Measurements from ENCODE around the gene GREB1. TPM values are rescaled to one million over a fixed set of nuclear protein-coding genes. Genes with fewer than 3 reads are reported as not detected.

Gene GREB1
- total RNA-seq, 1 donor from 2014 or later = 0.23 TPM

- Mint-ChIP-seq H3K4me3 (ENCODE audit: low read depth) (no peak overlapping the region), H3K36me3 (ENCODE audit: low read depth) (no peaks in the 10 kb centered on the region), H3K9me3 (no peaks in the 10 kb centered on the region), H3K4me1 (ENCODE audit: low read depth) (no peaks in the 10 kb centered on the region), H3K27ac (no peak overlapping the region), H3K27me3 (ENCODE audit: low read depth) (peaks cover 20% of the 10 kb centered on the region)
- no peak for DNase-seq (ENCODE audit: low spot score)
- intact Hi-C loops (cut with micrococcal nuclease) = no loop called here
Observed at GRCh38 chr2:11534746-11535484, 1.1 kb downstream of the GREB1 start.

GRCh38 chr2:11535899-11536344 lies 2.1 kb downstream of the GREB1 start:
- Mint-ChIP-seq H3K4me1 (ENCODE audit: low read depth) (no peaks in the 10 kb centered on the region), H3K36me3 (ENCODE audit: low read depth) (no peaks in the 10 kb centered on the region), H3K27me3 (ENCODE audit: low read depth) (peaks cover 20% of the 10 kb centered on the region), H3K4me3 (ENCODE audit: low read depth) (no peak overlapping the region), H3K9me3 (no peaks in the 10 kb centered on the region), H3K27ac (no peak overlapping the region)
- intact Hi-C loops (cut with micrococcal nuclease) = no loop called here
- DNase-seq (ENCODE audit: low spot score) = no peak

DNA sequence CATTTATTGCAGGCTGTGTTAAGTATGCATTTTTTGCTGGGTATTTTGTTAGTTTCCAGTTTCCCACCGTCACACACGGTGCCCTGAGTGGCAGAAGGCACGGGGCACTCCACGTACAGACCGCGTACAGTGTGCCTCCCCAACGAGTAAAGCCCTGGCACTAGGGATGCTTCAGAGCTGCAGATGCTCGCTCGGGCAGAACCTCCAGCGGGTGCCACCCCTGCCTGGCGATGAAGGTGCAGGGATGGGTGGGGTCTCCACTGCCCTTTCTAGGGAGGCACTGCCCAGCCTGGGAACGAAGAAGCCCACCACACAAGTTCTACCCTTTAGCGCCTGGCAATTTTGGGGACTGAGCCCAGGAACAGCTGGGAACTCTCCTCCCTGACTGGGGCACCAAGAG lies 4.1 kb downstream of the GREB1 start:
- Mint-ChIP-seq H3K9me3 (no peaks in the 10 kb centered on the region), H3K4me1 (ENCODE audit: low read depth) (no peaks in the 10 kb centered on the region), H3K36me3 (ENCODE audit: low read depth) (no peaks in the 10 kb centered on the region), H3K27ac (no peak overlapping the region), H3K27me3 (ENCODE audit: low read depth) (peaks cover 12% of the 10 kb centered on the region), H3K4me3 (ENCODE audit: low read depth) (no peak overlapping the region)
- DNase-seq (ENCODE audit: low spot score) = no peak
- intact Hi-C loops (cut with micrococcal nuclease) = no loop called here

- H3K9me3 Mint-ChIP-seq = no peaks in the 10 kb centered on the region
- H3K4me3 Mint-ChIP-seq (ENCODE audit: low read depth) = no peak overlapping the region
- peaks cover 9% of the 10 kb centered on the region for H3K27me3 Mint-ChIP-seq (ENCODE audit: low read depth)
- intact Hi-C loops (cut with micrococcal nuclease) = no loop called here
- H3K4me1 Mint-ChIP-seq (ENCODE audit: low read depth) = no peaks in the 10 kb centered on the region
- no peak overlapping the region for H3K27ac Mint-ChIP-seq
- H3K36me3 Mint-ChIP-seq (ENCODE audit: low read depth) = no peaks in the 10 kb centered on the region
- no peak for DNase-seq (ENCODE audit: low spot score)
Observed at GRCh38 chr2:11539317-11540147, 5.7 kb downstream of the GREB1 start.

GRCh38 chr2:11540148-11540995 lies 6.5 kb downstream of the GREB1 start:
- no peaks in the 10 kb centered on the region for H3K4me1 Mint-ChIP-seq (ENCODE audit: low read depth)
- H3K9me3 Mint-ChIP-seq = no peaks in the 10 kb centered on the region
- no peak for DNase-seq (ENCODE audit: low spot score)
- no peaks in the 10 kb centered on the region for H3K36me3 Mint-ChIP-seq (ENCODE audit: low read depth)
- H3K4me3 Mint-ChIP-seq (ENCODE audit: low read depth) = no peak overlapping the region
- intact Hi-C loops (cut with micrococcal nuclease) = no loop called here
- H3K27me3 Mint-ChIP-seq (ENCODE audit: low read depth) = peaks cover 9% of the 10 kb centered on the region
- H3K27ac Mint-ChIP-seq = no peak overlapping the region

GRCh38 chr2:11540996-11541692 lies 7.3 kb downstream of the GREB1 start:
- H3K4me3 Mint-ChIP-seq (ENCODE audit: low read depth) = no peak overlapping the region
- H3K27me3 Mint-ChIP-seq (ENCODE audit: low read depth) = peaks cover 5% of the 10 kb centered on the region
- intact Hi-C loops (cut with micrococcal nuclease) = no loop called here
- H3K36me3 Mint-ChIP-seq (ENCODE audit: low read depth) = no peaks in the 10 kb centered on the region
- no peak for DNase-seq (ENCODE audit: low spot score)
- H3K4me1 Mint-ChIP-seq (ENCODE audit: low read depth) = no peaks in the 10 kb centered on the region
- H3K27ac Mint-ChIP-seq = no peak overlapping the region
- no peaks in the 10 kb centered on the region for H3K9me3 Mint-ChIP-seq

GRCh38 chr2:11541693-11542274 lies 7.9 kb downstream of the GREB1 start:
- Mint-ChIP-seq H3K27ac (no peak overlapping the region), H3K36me3 (ENCODE audit: low read depth) (no peaks in the 10 kb centered on the region), H3K27me3 (ENCODE audit: low read depth) (peaks cover 3% of the 10 kb centered on the region), H3K4me1 (ENCODE audit: low read depth) (no peaks in the 10 kb centered on the region), H3K4me3 (ENCODE audit: low read depth) (no peak overlapping the region), H3K9me3 (no peaks in the 10 kb centered on the region)
- no peak for DNase-seq (ENCODE audit: low spot score)
- intact Hi-C loops (cut with micrococcal nuclease) = no loop called here

GRCh38 chr2:11542275-11542819 lies 8.5 kb downstream of the GREB1 start:
- Mint-ChIP-seq H3K36me3 (ENCODE audit: low read depth) (no peaks in the 10 kb centered on the region), H3K27ac (no peak overlapping the region), H3K9me3 (no peaks in the 10 kb centered on the region), H3K4me3 (ENCODE audit: low read depth) (no peak overlapping the region), H3K27me3 (ENCODE audit: low read depth) (peaks cover 3% of the 10 kb centered on the region), H3K4me1 (ENCODE audit: low read depth) (no peaks in the 10 kb centered on the region)
- intact Hi-C loops (cut with micrococcal nuclease) = no loop called here
- no peak for DNase-seq (ENCODE audit: low spot score)

DNA sequence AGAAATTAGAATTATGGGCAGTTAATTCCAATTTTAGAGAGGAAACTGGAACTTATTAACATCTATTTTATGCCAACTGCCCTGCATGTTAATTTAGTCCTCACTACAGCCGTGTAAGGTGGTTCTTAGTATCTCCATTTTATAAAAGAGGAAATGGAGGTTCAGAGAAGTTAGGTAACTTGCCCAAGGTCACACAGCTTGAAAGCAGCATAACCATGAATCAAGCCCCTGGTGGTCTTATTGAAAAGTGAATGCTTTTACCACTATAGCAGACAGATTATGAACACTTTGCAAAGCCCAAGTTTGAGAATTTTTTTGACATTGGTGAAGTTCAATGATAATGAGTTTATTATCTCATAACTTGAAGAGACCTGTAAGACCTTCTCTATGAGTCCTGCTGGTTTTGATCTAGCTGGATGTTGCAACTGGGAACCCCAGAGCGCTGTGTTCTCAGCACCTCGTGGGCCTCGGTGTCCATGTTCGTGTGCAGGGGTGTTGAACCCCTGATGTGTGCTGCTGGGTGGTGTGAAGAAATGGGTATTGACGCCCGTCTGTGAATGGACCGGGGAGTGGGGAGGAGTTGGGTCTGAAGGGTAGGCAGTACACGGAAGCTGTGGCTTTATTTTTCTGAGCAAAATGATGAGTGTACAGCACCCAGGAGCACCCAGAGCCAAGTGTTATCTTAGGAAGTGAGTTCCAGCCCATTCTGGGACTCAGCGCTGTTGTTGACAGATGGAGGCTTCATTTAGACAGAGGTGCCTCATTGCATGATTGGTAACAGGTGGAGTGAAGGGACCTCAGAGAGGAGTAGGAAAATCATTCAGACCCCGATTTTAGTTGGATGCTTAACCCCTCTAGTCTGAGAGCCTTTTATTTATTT lies 9.7 kb downstream of the GREB1 start:
- Mint-ChIP-seq H3K27ac (no peak overlapping the region), H3K4me3 (ENCODE audit: low read depth) (no peak overlapping the region), H3K9me3 (no peaks in the 10 kb centered on the region), H3K36me3 (ENCODE audit: low read depth) (no peaks in the 10 kb centered on the region), H3K4me1 (ENCODE audit: low read depth) (no peaks in the 10 kb centered on the region), H3K27me3 (ENCODE audit: low read depth) (peaks cover 3% of the 10 kb centered on the region)
- intact Hi-C loops (cut with micrococcal nuclease) = no loop called here
- DNase-seq (ENCODE audit: low spot score) = no peak

DNA sequence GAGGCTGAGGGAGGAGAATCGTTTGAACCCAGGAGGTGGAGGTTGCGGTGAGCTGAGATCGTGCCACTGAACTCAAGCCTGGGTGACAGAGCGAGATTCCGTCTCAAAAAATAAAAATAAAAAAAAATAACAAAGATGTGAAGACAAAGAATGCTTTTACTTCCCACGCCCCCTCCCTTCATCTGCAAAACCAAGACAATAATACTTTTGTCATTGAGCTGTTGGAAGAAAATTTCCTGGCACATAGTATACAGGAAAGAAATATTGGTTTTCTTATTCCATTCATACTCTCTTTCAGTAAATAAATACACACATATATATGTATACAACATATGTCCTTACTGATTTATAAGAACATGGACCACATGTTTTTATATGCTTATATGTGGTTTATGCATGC lies 12.2 kb downstream of the GREB1 start:
- Mint-ChIP-seq H3K4me3 (ENCODE audit: low read depth) (no peak overlapping the region), H3K4me1 (ENCODE audit: low read depth) (no peaks in the 10 kb centered on the region), H3K27ac (no peak overlapping the region), H3K36me3 (ENCODE audit: low read depth) (no peaks in the 10 kb centered on the region), H3K9me3 (no peaks in the 10 kb centered on the region), H3K27me3 (ENCODE audit: low read depth) (peaks cover 9% of the 10 kb centered on the region)
- intact Hi-C loops (cut with micrococcal nuclease) = no loop called here
- no peak for DNase-seq (ENCODE audit: low spot score)

DNA sequence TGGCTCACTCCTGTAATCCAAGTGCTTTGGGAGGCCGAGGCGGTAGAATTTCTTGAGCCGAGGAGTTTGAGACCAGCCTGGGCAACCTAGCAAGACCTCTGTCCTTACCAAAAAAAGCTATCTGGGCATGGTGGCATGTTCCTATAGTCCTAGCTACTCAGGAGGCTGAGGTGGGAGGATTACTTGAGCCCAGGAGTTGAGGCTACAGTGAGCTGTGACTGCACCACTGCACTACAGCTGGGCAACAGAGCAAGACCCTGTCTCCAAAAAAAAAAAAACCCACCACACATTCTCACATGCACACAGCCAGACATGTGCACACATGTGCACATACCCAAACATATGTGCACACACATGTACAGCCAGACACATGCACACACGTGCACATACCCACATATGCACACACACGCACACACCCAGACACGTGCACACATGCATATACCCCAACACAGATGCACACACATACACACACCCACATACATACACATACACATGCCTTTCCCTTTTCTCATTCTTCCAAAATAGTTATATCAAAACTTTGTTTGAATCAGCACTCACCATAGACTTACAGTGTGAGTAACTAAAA lies 14.2 kb downstream of the GREB1 start:
- no peak overlapping the region for H3K27ac Mint-ChIP-seq
- no peaks in the 10 kb centered on the region for H3K9me3 Mint-ChIP-seq
- no peak overlapping the region for H3K4me3 Mint-ChIP-seq (ENCODE audit: low read depth)
- DNase-seq (ENCODE audit: low spot score) = no peak
- H3K4me1 Mint-ChIP-seq (ENCODE audit: low read depth) = no peaks in the 10 kb centered on the region
- intact Hi-C loops (cut with micrococcal nuclease) = no loop called here
- H3K36me3 Mint-ChIP-seq (ENCODE audit: low read depth) = no peaks in the 10 kb centered on the region
- H3K27me3 Mint-ChIP-seq (ENCODE audit: low read depth) = peaks cover 9% of the 10 kb centered on the region
